HG03045 (cell line): ENCODE measurements around the gene ZSWIM8.
"Not testable (repeated sequence)": the region's sequence is repeated elsewhere in the genome, so short reads cannot be mapped to it uniquely, and the experiment has no call there.

Experiments used
- ATAC-seq: cut with Tn5 transposase; IDR thresholded peaks from one replicate; pipeline ENCODE4 v1.9.1; 2021; ENCODE audit warnings: mild to moderate bottlenecking, moderate library complexity; ENCODE audit not compliant: unreplicated experiment

The ZSWIM8 gene, protein sequence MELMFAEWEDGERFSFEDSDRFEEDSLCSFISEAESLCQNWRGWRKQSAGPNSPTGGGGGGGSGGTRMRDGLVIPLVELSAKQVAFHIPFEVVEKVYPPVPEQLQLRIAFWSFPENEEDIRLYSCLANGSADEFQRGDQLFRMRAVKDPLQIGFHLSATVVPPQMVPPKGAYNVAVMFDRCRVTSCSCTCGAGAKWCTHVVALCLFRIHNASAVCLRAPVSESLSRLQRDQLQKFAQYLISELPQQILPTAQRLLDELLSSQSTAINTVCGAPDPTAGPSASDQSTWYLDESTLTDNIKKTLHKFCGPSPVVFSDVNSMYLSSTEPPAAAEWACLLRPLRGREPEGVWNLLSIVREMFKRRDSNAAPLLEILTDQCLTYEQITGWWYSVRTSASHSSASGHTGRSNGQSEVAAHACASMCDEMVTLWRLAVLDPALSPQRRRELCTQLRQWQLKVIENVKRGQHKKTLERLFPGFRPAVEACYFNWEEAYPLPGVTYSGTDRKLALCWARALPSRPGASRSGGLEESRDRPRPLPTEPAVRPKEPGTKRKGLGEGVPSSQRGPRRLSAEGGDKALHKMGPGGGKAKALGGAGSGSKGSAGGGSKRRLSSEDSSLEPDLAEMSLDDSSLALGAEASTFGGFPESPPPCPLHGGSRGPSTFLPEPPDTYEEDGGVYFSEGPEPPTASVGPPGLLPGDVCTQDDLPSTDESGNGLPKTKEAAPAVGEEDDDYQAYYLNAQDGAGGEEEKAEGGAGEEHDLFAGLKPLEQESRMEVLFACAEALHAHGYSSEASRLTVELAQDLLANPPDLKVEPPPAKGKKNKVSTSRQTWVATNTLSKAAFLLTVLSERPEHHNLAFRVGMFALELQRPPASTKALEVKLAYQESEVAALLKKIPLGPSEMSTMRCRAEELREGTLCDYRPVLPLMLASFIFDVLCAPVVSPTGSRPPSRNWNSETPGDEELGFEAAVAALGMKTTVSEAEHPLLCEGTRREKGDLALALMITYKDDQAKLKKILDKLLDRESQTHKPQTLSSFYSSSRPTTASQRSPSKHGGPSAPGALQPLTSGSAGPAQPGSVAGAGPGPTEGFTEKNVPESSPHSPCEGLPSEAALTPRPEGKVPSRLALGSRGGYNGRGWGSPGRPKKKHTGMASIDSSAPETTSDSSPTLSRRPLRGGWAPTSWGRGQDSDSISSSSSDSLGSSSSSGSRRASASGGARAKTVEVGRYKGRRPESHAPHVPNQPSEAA (N-terminal part only)

DNA sequence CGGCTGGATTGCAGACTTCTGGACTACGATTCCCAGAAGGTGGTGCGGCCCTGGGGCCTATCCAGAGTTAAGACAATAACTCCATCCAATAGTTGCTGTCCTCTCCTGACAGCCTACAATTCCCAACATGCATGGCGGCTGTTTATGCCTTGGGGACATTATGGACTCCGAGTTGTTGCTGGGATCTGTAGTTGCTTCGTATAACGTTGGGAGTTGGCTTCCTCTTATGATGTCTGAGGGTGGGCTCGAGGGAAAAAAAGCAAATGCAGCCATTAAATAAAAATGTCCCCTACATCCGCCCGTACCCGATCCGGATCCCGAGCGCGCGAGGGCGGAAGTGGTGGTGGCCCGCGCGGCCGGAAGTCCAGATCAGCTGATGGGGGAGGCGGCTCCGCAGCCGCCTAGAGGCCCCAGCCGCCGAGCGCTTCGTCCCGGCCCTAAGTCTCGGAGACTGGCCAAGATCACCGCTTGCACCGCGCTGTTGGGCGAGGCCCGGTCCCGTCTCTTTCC lies at the start of gene ZSWIM8:
ZSWIM8 (plus strand) TSS at position 396 of the 510 bp plus-strand sequence. CDS start 273 bp downstream, outside the sequence.
- ATAC-seq: peak; percentile 78

DNA sequence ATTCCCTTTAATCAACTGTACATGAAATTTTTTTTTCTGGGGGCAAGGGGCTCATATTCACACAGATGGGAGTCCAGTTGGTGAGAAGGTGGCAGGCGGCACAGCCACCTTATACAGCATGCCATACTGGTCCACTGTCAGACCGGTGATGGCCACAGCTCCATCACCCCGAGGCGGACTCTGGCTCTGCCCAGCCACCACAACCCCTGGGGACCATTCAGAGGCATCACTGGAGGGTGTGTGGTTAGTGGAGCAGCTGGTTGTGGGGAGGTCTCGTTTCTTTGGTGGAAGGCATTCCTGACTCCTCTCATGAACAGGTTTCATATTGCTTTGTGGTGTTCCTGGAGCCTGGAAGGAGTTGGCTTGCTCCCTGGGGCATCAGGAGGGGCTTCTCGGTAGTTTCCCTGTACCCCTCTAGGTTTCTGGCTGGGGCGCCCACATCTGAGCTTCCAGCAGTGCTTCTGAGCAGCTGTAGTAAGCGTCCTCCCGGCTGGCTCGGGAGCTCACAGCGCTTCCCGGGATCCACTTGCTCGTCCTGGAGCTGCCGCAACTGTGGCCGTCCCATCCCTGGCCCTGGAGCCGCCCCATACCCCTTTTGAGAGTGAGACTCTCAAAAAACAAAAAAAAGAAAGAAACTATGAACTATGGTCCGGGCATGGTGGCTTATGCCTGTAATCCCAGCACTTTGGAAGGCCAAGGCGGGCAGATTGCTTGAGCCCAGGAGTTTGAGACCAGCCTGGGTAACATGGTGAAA lies 44.7 kb upstream of the ZSWIM8 start:
- not testable (repeated sequence) for ATAC-seq

DNA sequence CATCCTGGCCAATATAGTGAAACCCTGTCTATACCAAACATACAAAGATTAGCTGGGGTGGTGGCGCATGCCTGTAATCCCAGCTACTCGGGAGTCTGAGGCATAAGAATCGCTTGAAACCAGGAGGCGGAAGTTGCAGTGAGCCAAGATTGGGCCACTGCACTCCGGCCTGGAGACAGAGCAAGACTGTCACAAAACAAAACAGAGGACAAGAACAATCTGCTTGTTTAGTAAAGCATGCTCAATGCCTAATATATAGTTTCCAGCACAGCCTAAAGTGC lies 43.0 kb upstream of the ZSWIM8 start:
- no peak for ATAC-seq

DNA sequence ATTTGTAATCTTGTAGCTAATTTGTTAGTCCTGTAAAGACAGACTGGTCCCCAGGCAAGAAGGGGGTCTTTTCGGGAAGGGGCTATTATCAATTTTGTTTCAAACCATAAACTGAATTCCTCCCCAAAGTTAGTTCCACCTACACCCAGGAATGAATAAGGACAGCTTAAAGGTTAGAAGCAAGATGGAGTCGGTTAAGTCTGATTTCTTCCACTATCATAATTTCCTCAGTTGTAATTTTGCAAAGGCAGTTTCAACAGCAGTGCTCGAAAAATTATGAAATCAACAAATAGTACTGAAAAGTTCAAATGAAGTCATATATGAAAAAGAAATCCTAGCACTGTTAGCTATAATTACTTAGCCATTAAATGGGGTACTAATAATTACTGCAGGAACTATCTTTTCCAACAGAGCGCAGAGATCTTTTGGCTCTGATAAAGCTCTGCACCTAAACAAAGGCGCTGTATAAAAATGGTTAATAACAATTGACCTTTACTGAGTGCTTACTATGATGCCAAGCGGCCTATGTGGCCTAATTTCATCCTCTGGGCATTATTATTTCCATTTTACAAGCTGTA lies 42.0 kb upstream of the ZSWIM8 start:
- ATAC-seq: no peak

DNA sequence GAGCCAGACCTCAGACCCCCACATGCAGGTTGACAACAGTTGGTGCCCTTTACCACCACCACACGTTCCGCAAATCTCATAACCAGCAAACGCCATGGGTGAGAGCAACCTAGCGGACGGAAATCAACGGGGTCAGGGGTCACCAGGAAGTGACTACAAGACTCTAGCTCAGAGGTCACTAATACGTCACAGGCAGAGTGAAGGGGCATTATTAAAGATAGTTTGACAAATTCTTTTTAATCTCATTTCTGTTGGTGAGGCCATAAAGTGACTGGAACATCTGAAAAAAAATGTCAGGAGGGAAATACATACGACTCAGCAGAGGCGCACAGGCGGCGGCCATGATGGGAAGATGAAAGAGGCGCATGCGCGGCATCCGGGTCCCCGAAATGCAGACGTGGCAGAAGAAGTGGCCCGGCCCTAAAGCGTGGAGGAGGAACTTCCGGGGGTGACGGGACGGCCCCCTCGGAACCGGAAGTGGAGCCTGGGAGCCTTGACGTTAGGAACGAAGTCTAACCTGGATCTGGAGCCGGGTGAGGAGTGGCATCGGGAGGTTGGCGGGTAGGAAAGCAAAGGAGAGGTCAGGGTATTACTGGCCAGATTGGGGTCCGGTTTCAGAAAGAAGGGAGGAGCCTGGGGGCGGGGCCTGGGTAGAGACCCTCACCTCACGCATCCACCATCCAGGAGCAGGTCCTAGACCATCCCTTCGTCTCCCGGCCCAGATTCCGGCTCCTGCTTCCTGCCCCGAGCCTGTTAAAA lies 41.3 kb upstream of the ZSWIM8 start, which contains the start of gene SEC24C:
SEC24C (plus strand) TSS at position 468 of the 759 bp plus-strand sequence. CDS start 2,461 bp downstream, outside the sequence.
- peak; percentile 87 for ATAC-seq

DNA sequence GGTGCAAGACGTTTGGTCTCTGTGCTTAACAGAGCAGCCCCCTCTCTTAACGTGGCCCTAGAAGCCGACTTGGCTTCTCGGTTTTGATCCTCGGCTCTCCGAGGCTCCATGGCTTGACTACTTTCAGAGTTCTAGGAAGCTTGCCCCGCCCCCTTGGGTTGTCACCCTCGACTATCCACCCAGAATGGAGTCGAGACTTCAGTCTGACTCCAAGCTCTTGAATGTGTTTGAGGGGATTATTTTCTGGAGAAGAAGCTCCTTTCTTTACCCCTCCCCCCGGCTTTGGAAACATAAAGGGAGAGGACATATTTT lies 40.8 kb upstream of the ZSWIM8 start:
- ATAC-seq: peak; percentile 31

DNA sequence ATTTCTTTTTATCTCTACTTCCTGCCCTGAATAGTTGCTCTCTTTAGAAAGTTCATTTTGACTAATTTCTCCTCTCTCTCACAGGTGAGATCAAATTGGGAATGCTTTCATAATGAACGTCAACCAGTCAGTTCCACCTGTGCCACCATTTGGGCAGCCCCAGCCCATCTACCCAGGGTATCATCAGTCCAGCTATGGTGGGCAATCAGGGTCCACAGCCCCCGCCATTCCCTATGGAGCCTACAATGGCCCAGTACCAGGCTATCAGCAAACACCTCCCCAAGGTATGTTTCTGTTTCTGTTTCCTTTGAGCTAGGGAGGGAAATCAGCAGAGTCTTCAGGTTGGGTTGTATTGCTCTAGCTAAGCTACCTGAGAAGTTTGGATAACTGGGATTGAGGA lies 38.7 kb upstream of the ZSWIM8 start:
- ATAC-seq: no peak

DNA sequence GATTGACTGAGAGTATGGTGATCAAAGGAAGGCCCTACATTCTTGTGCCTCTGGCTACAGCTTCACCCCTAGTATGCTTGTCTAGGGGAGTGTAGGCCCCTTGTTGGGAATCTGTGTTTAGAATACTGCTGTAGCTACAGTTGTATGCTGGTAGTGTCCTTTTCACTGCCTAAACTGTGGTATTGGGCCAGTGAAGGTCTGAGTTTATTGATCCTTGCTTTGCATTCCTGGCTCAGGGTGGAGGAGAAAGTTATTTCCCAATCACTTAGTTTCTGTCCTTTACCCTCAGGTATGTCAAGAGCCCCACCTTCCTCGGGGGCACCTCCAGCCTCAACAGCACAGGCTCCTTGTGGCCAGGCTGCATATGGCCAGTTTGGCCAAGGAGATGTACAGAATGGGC lies 34.6 kb upstream of the ZSWIM8 start:
- ATAC-seq: no peak

DNA sequence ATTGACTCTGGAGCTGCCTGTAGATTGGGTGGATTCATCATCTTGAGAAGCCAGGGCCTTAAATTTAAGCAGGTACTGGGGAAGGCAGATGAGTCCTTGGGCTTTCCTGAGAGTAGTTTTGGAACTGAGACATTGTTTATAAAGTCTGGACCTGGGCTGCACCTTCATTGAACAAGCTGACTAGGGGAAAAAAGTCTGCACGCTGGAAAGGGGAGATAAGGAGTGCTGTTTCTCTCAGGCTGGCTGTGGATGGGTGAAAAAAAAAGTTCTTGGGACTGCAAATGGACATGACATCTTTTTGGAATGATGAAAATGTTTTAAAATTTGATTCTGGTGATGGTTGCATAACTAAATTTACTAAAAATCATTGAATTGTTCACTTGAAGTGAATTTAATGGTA lies 29.2 kb upstream of the ZSWIM8 start:
- ATAC-seq: no peak

DNA sequence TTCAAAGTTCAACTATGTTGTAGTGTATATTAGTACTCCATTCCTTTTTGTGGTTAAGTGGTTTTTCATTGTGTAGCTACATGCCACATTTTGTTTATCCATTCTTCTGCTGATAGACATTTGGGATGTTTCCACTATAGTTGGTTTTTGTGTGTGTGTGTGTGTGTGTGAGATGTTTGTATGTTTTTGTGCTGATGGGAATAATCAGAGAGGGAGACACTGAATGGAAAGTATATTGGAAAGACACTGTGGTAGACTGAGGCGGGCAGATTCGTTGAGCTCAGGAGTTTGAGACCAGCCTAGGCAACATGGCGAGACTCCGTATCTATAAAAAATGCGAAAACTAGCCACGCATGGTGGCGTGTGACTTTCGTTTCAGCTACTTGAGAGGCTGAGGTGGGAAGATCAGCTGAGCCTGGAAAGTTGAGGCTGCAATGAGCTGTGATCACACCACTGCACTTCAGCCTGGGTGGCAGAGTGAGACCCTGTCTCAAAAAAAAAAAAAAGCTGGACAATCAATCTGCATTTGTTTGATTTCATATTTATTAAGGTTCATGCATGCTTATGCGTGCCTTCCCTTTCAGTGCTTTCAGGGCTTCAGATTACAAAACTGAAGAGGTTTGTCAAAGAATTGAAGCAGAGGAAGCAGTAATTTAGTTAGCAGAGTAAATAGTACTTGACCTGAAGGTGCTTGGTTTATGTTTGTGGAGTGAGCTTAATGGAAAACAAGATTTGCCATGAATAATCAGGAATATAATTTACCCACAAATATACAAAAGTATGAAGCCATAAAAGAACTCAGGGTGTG lies 26.5 kb upstream of the ZSWIM8 start:
- ATAC-seq: no peak

DNA sequence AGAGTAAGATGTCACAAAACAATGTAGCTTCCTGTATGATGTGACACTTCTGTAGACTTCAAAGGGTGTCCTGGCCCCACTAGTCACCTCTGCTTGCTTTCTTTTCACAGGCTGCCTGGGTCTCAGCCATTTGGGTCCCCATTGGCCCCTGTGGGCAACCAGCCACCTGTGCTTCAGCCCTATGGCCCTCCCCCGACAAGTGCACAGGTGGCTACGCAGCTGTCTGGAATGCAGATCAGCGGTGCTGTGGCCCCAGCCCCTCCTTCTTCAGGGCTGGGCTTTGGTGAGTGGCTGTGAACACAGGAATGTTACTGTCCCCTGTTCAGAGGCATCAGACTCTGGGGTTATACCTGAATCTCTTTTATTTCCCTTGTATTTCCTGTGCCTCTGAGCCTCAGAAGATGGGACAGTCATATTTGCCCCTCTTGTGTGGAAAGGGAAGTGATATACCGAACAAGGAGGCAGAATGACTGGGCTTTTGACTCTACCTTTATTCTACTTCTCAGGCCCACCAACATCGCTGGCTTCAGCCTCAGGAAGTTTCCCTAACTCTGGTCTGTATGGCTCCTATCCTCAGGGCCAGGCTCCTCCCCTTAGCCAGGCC lies 25.8 kb upstream of the ZSWIM8 start:
- no peak for ATAC-seq

DNA sequence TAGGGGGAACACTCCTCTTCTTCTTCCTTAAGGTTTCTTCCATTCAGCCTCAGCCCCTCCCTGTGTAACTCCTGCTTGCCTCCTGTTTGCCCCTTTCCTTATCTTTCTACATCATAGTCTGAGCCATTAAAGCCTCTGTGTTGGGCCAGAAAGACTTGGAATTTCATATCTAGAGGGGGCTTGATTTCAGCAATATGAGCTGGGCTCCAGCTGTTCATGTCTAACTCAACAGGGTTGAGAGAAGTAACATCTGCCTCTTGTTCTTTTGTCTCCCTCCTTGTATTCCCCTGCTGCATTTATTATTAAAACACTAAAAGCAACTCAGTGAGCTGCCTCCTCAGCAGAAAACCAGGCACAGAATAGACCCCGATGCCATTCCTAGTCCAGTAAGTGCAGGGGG lies 23.6 kb upstream of the ZSWIM8 start:
- ATAC-seq: no peak

DNA sequence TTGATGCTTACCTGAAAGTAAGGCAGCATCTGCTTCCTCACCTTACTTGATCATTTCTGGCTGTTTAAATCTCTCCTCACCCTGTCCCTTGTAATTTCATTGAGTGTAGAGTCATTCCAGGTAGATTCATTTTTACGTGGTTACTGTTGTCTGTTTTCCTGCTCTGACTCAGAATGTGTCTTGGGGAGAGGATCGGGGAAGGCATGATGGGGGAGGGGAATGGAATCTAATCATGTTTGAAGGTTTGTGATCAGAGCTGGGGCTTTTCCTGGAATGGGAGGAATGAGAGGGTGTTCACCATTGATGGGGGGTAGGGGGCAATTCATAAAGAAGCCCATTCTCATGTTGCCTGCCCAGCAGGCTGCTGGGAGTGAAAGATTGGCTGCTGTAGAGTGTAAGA lies 22.5 kb upstream of the ZSWIM8 start:
- ATAC-seq: no peak

DNA sequence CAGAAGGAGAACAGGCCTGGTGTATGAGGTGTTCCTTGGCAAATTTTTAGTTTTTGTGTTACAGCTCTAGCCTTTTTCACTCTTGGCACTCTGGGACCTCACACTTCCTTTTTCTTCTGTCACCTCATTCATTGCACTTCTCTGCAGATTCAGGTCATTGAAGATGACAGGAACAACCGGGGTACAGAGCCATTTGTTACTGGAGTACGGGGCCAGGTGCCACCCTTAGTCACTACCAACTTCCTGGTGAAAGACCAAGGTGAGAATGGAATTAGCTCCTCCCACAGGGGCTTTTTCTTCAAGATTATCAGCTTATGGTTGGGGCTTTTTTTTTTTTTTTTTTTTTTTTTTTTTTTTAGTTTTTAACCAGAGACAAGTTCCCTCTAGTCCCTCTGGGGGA lies 22.1 kb upstream of the ZSWIM8 start:
- ATAC-seq: no peak

DNA sequence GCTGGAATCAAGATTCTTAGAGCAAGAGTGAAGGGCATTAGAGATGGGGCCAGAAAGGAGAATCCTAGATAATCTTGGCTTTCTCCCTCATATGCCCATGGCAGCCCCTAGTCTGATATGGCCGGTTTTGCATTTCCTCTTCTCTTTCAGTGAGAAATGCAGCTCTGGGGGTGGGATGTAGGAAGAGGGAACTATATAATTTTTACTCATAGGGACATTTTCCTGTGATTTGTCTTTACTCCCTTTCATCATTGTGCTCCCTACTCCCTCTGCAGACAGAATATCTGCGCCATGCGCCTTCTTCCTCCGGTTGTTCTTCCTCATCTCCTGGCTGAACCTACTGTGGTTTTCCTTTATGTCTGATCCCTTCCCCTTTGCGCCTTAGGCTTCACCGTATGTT lies 20.3 kb upstream of the ZSWIM8 start:
- no peak for ATAC-seq

DNA sequence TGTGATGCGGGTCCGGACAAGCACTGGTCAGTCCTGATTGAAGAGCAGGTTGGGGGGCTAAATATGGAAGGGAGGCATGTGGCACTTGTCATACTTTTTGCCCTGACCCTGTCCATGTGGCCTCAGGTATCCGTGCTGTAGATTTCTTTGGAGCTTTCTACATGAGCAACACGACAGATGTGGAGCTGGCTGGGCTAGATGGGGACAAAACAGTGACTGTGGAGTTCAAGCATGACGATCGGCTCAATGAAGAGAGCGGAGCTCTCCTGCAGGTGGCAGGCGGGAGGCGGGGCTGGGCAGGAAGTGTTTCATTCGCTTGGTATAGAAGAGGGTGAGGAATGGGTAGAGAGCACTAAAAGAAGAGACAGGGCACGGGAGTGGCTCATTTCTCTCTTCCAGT lies 16.5 kb upstream of the ZSWIM8 start:
- no peak for ATAC-seq

DNA sequence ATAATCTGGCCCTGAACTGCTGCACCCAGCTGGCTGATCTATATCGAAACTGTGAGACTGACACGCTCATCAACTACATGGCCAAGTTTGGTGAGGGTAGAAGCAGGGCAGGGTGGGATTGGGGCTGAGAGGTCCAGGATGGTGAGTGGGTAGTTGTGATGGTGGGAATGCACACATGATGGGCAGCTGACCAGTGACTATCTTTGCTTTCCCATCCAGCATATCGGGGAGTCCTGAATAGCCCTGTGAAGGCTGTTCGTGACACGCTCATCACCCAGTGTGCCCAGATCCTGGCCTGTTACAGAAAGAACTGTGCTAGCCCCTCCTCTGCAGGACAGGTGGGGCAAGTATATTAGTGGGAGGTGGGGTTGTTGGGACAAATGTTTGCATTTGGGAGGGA lies 16.0 kb upstream of the ZSWIM8 start:
- ATAC-seq: no peak

DNA sequence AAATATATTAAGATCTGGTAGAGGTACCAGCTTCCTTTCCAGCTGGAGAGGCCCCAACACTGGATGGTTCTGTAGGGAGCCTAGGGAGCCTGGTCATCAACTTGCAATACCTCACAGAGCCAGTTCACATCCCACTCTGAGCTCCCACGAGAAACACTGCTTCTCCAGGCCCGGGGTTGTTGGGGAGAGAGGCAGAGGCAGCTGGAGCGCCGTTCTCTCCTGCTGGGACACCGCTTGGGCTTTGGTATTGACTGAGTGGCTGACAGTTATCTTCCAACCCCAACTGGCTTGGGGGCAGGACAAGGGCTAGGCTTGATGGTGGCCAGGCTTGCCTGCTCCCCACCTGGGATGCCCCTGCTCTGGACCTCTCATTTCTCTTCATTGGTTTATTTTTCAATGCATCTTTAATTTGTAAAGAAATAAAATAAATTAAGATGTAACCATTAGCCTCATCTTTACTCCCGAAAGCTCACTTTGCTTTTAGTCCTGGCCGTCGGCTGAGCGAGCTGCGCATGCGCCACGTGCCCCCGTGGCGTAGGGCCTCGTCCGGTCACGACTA lies 13.6 kb upstream of the ZSWIM8 start:
- peak; percentile 7 for ATAC-seq
